Endothelial cell of umbilical vein (primary cell): ENCODE results near the gene LRRTM4. TPM values are rescaled to one million over a fixed set of nuclear protein-coding genes. Genes with fewer than 3 reads are reported as not detected.

ENCODE experiments used
- BruUV-seq: library from RNA; stranded (reverse); fragments of 400-500 nt; replicated peaks from 2 replicates; lab custom pipeline; 2021; lab: Mats Ljungman, UMichigan
- CTCF ChIA-PET: fragments of 300-600, 350-600 bp; sonication (Branson Sonifier 250); formaldehyde crosslinking; loops from one replicate; lab custom pipeline; 2021; ENCODE audit warnings: antibody characterized with exemption, inconsistent platforms; lab: Charles Lee
- POLR2A ChIA-PET: fragments of 300-600, 350-600 bp; sonication (Branson Sonifier 250); formaldehyde crosslinking; loops from one replicate; lab custom pipeline; 2021; ENCODE audit warnings: antibody characterized with exemption, inconsistent platforms; lab: Charles Lee
- DNase-seq: peaks from one replicate; pipeline ENCODE4 v3.0.0-alpha.2; 2011; ENCODE audit warnings: low read depth, low spot score
- FAIRE-seq: peaks from 2 replicates; lab custom pipeline; 2011; peaks lifted over from hg19 to GRCh38; lab: Jason Lieb, UNC
- H2AFZ ChIP-seq: 2 replicates; pipeline ENCODE4 v1.6.0; 2012; ENCODE audit warnings: low read depth, low read length, control low read depth, inconsistent platforms
- H3K27ac ChIP-seq: 2 replicates; pipeline ENCODE4 v1.5.1; 2011; ENCODE audit warnings: low read depth, mild to moderate bottlenecking, control low read depth, low read length, moderate library complexity; ENCODE audit not compliant: insufficient read depth
- H3K27me3 ChIP-seq, 2 experiments: 2 replicates each; pipeline versions ENCODE4 v1.6.0 to v1.6.1; 2011; ENCODE audit warnings: low read length in 2 of 2, mixed read lengths in 1 of 2; ENCODE audit not compliant: control insufficient read depth in 2 of 2, insufficient read depth in 2 of 2
- H3K36me3 ChIP-seq, 2 experiments: 2 replicates in 1 of 2; 3 replicates in 1 of 2; pipeline ENCODE4 v1.5.1; 2011; ENCODE audit warnings: low read length in 2 of 2, mild to moderate bottlenecking in 1 of 2, moderate library complexity in 1 of 2; ENCODE audit not compliant: control insufficient read depth in 2 of 2, insufficient read depth in 2 of 2; ENCODE audit errors: extremely low read depth in 1 of 2
- H3K4me1 ChIP-seq: 3 replicates; pipeline ENCODE4 v1.5.1; 2011; ENCODE audit warnings: mild to moderate bottlenecking, low read length; ENCODE audit not compliant: control insufficient read depth, insufficient read depth; ENCODE audit errors: extremely low read depth
- H3K4me2 ChIP-seq: 2 replicates; pipeline ENCODE4 v1.6.1; 2011; ENCODE audit warnings: low read length, control low read depth, mixed read lengths; ENCODE audit not compliant: insufficient read depth
- H3K4me3 ChIP-seq, 3 experiments: fragments of 200-600 bp in 1 of 3; sonication (generic), shearing (Covaris generic) in 1 of 3; replicated peaks in 1 of 3; 2 replicates each; pipeline ENCODE4 v1.5.1; 2011 to 2016; ENCODE audit warnings: control low read depth in 3 of 3, low read length in 3 of 3, mild to moderate bottlenecking in 2 of 3, inconsistent platforms in 1 of 3, low read depth in 1 of 3, moderate library complexity in 1 of 3; ENCODE audit not compliant: insufficient read depth in 1 of 3
- H3K79me2 ChIP-seq: 2 replicates; pipeline ENCODE4 v1.6.0; 2012; ENCODE audit warnings: low read length, inconsistent platforms; ENCODE audit not compliant: control insufficient read depth, insufficient read depth
- H3K9ac ChIP-seq: replicated peaks from 2 replicates; pipeline ENCODE3; 2011; ENCODE audit warnings: low read length, control low read depth; ENCODE audit not compliant: insufficient read depth; ENCODE audit errors: extremely low read depth
- H3K9me1 ChIP-seq: replicated peaks from 3 replicates; pipeline ENCODE4 v1.6.0; 2011; ENCODE audit warnings: mild to moderate bottlenecking, low read length; ENCODE audit not compliant: control insufficient read depth, insufficient read depth; ENCODE audit errors: extremely low read depth
- H3K9me3 ChIP-seq: replicated peaks from 2 replicates; pipeline ENCODE4 v1.5.1; 2012; ENCODE audit warnings: low read length, inconsistent platforms; ENCODE audit not compliant: control insufficient read depth, insufficient read depth
- H4K20me1 ChIP-seq: replicated peaks from 2 replicates; pipeline ENCODE3; 2011; ENCODE audit warnings: mild to moderate bottlenecking, low read length; ENCODE audit not compliant: control insufficient read depth, insufficient read depth; ENCODE audit errors: extremely low read depth
- EZH2 ChIP-seq: IDR thresholded peaks from 2 replicates; pipeline ENCODE4 v1.6.1; 2012; ENCODE audit warnings: borderline replicate concordance, low read depth, mild to moderate bottlenecking, moderate library complexity, low read length, inconsistent platforms; ENCODE audit not compliant: severe bottlenecking
- FOS ChIP-seq: IDR thresholded peaks from 2 replicates; pipeline ENCODE4 v1.6.1; 2011; ENCODE audit warnings: mild to moderate bottlenecking, low read length, moderate library complexity, borderline replicate concordance; ENCODE audit not compliant: insufficient read depth
- GATA2 ChIP-seq: IDR thresholded peaks from 2 replicates; pipeline ENCODE4 v1.7.0; 2011; ENCODE audit warnings: low read depth, mild to moderate bottlenecking, moderate library complexity, mixed read lengths, low read length; ENCODE audit not compliant: insufficient read length, insufficient read depth
- JUN ChIP-seq: IDR thresholded peaks from 2 replicates; pipeline ENCODE4 v1.6.1; 2011; ENCODE audit warnings: borderline replicate concordance, low read depth; ENCODE audit not compliant: insufficient read length, insufficient read depth
- MYC ChIP-seq: IDR thresholded peaks from one replicate; pipeline ENCODE4 v1.6.1; 2011; ENCODE audit warnings: mild to moderate bottlenecking, low read depth, low read length
- POLR2A ChIP-seq: IDR thresholded peaks from 2 replicates; pipeline ENCODE4 v1.6.1; 2012; ENCODE audit warnings: low read depth, mild to moderate bottlenecking, control low read depth, low read length
- POLR2AphosphoS5 ChIP-seq: IDR thresholded peaks from 2 replicates; pipeline ENCODE4 v1.6.1; 2012; ENCODE audit warnings: low read depth, mild to moderate bottlenecking, control low read depth, low read length, moderate library complexity; ENCODE audit not compliant: insufficient read depth
- dilution Hi-C: fragments of 300-500 bp; cut with MboI; formaldehyde crosslinking; loops from one replicate; pipeline ENCODE4 v1.15.0; 2019; ENCODE audit warnings: low sequenced_read_pairs; ENCODE audit not compliant: extremely low pct_ligation_motif_present
- intact Hi-C: fragments of 100-400 bp; cut with micrococcal nuclease; formaldehyde crosslinking; loops from one replicate; pipeline ENCODE4 v1.10.0; 2022
- polyA plus RNA-seq, 4 experiments: library from polyadenylated mRNA; depleted of rRNA in 3 of 4; stranded (reverse) in 3 of 4; unstranded in 1 of 4; fragments of >200 nt; gene quantifications; 2 replicates each; pipeline versions ENCODE4 v1.2.1 to v1.2.3, GENCODE V29; 2011 to 2012; ENCODE audit warnings: missing spikeins in 1 of 4
- total RNA-seq: library from RNA; stranded (reverse); gene quantifications from 2 replicates; pipeline ENCODE4 v1.2.3, GENCODE V29; 2021
- TF ChIP-seq, protein P1 (sequence below), 2 donors: IDR thresholded peaks; 1 replicate in 1 of 2; 2 replicates in 1 of 2; pipeline ENCODE4 v1.5.1; 2011; ENCODE audit warnings: low read length in 2 of 2, mild to moderate bottlenecking in 2 of 2, moderate library complexity in 2 of 2, control low read depth in 1 of 2, inconsistent platforms in 1 of 2, low read depth in 1 of 2; ENCODE audit not compliant: insufficient read depth in 1 of 2; ENCODE audit errors: extremely low read depth in 1 of 2
- TF ChIP-seq, protein P2 (sequence below): IDR thresholded peaks from 2 replicates; pipeline ENCODE4 v1.6.1; 2011; ENCODE audit not compliant: insufficient read depth, insufficient read length

LRRTM4 gene
- total and polyA plus RNA-seq, 2 donors (not counting 3 experiments of a cell fraction or from before 2014, with no cell fraction given): not detected

DNA sequence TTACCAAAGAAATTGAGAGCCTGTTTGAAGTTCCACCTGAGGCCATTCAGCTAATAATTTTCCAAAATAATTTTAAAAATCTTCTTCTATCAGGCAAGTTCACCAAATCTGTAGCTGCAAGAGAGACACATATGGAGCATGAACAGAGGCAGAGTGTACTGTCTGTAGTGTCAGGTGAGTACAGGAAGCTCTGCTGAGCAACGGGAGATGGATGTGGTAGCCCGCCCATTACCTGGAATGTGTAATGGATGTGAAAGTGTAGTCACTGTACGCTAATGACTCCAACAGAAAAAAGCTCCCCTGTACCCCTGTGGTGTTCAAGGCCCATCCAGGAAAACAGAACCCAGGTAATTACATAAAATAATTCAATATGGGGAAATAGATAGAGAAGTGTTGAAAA, 311.5 kb downstream of the LRRTM4 start:
- ChIA-PET POLR2A (interaction anchor here (0.6 kb wide), 1 partner anchor 980 kb away, joined by 5 read pairs; no protein-coding TSS in a partner anchor), CTCF (no interaction called here)
- no peak overlapping the region for H3K4me2 ChIP-seq
- H3K9me3 ChIP-seq: no peaks in the 10 kb centered on the region
- H3K4me1 ChIP-seq: no peaks in the 10 kb centered on the region
- intact Hi-C loops: no loop called here
- no peaks in the 10 kb centered on the region for H3K36me3 ChIP-seq
- TF ChIP-seq POLR2A (no peak), JUN (no peak), GATA2 (no peak), POLR2AphosphoS5 (no peak), FOS (no peak), EZH2 (no peak), MYC (no peak)
- TF ChIP-seq, protein P1, sequence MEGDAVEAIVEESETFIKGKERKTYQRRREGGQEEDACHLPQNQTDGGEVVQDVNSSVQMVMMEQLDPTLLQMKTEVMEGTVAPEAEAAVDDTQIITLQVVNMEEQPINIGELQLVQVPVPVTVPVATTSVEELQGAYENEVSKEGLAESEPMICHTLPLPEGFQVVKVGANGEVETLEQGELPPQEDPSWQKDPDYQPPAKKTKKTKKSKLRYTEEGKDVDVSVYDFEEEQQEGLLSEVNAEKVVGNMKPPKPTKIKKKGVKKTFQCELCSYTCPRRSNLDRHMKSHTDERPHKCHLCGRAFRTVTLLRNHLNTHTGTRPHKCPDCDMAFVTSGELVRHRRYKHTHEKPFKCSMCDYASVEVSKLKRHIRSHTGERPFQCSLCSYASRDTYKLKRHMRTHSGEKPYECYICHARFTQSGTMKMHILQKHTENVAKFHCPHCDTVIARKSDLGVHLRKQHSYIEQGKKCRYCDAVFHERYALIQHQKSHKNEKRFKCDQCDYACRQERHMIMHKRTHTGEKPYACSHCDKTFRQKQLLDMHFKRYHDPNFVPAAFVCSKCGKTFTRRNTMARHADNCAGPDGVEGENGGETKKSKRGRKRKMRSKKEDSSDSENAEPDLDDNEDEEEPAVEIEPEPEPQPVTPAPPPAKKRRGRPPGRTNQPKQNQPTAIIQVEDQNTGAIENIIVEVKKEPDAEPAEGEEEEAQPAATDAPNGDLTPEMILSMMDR (IDR thresholded peaks at IDR 0.05; ENCODE audit: extremely low read depth in 1 of 2, insufficient read depth in 1 of 2, low read depth in 1 of 2, low read length in 2 of 2): no peak
- TF ChIP-seq, protein P2, sequence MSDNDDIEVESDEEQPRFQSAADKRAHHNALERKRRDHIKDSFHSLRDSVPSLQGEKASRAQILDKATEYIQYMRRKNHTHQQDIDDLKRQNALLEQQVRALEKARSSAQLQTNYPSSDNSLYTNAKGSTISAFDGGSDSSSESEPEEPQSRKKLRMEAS: no peak
- dilution Hi-C loops: no loop called here
- H3K4me3 ChIP-seq: no peak overlapping the region
- DNase-seq (no peak), FAIRE-seq (no peak)
- no peaks in the 10 kb centered on the region for H4K20me1 ChIP-seq
- H3K9me1 ChIP-seq: no peaks in the 10 kb centered on the region
- no TSS peak for BruUV-seq
- no peaks in the 10 kb centered on the region for H3K79me2 ChIP-seq
- H3K27me3 ChIP-seq: no peaks in the 10 kb centered on the region
- H3K9ac ChIP-seq: no peak overlapping the region
- no peak overlapping the region for H3K27ac ChIP-seq
- H2AFZ ChIP-seq: no peak overlapping the region
